IMR-90 (cell line): ENCODE measurements around the gene GRIPAP1. TPM values are rescaled to one million over a fixed set of nuclear protein-coding genes. Genes with fewer than 3 reads are reported as not detected.
A peak's percentile ranks its signal among the peaks of the same experiment; 100 is the strongest.

Source experiments
- ATAC-seq: fragments of 200-7000 bp; cut with Tn5 transposase; 2 replicates; pipeline ENCODE4 v1.9.1; 2020; ENCODE audit warnings: low read depth, mild to moderate bottlenecking, moderate library complexity
- BruUV-seq: library from RNA; stranded (reverse); fragments of 400-500 nt; replicated peaks from 2 replicates; lab custom pipeline; 2021; lab: Mats Ljungman, UMichigan
- CTCF ChIA-PET: fragments of 300-600 bp; formaldehyde crosslinking; extraction: SDS; loops from one replicate; lab custom pipeline; 2021; ENCODE audit warnings: antibody characterized with exemption; lab: Yijun Ruan, JAX
- POLR2A ChIA-PET: fragments of 300-600 bp; sonication (Branson Sonifier 250); formaldehyde crosslinking; loops from one replicate; lab custom pipeline; 2022; ENCODE audit warnings: antibody characterized with exemption; ENCODE audit not compliant: unreplicated experiment; lab: Charles Lee
- DNase-seq: peaks from one replicate; pipeline ENCODE4 v3.0.0; 2013
- H2AFZ ChIP-seq: replicated peaks from 2 replicates; pipeline ENCODE3; 2013; ENCODE audit warnings: low read length, mild to moderate bottlenecking; ENCODE audit not compliant: poor library complexity
- H2AK5ac ChIP-seq: 2 replicates; pipeline ENCODE4 v1.6.1; 2013; ENCODE audit warnings: low read depth, low read length, inconsistent platforms
- H2AK9ac ChIP-seq: replicated peaks from 2 replicates; pipeline ENCODE3; 2013; ENCODE audit warnings: mild to moderate bottlenecking, low read depth, low read length, moderate library complexity; ENCODE audit not compliant: poor library complexity
- H2BK120ac ChIP-seq: 2 replicates; pipeline ENCODE4 v1.6.1; 2013; ENCODE audit warnings: low read depth, low read length, inconsistent platforms
- H2BK15ac ChIP-seq: 3 replicates; pipeline ENCODE4 v1.6.1; 2013; ENCODE audit warnings: low read depth, low read length, inconsistent platforms
- H2BK20ac ChIP-seq: 2 replicates; pipeline ENCODE4 v1.6.1; 2013; ENCODE audit warnings: low read depth, mild to moderate bottlenecking, inconsistent platforms, low read length, moderate library complexity
- H2BK5ac ChIP-seq: 2 replicates; pipeline ENCODE4 v1.6.1; 2013; ENCODE audit warnings: mild to moderate bottlenecking, low read depth, low read length, inconsistent platforms; ENCODE audit not compliant: poor library complexity, severe bottlenecking
- H3K14ac ChIP-seq: replicated peaks from 2 replicates; pipeline ENCODE4 v1.6.1; 2013; ENCODE audit warnings: low read depth, low read length, inconsistent platforms
- H3K18ac ChIP-seq: 2 replicates; pipeline ENCODE4 v1.6.1; 2013; ENCODE audit warnings: low read depth, low read length, control low read depth
- H3K23ac ChIP-seq: 2 replicates; pipeline ENCODE4 v1.6.1; 2013; ENCODE audit warnings: low read depth, low read length, inconsistent platforms
- H3K27ac ChIP-seq: 2 replicates; pipeline ENCODE4 v1.5.1; 2013; ENCODE audit warnings: mild to moderate bottlenecking, control low read depth, low read length; ENCODE audit not compliant: insufficient read depth
- H3K27me3 ChIP-seq: 2 replicates; pipeline ENCODE4 v1.6.1; 2013; ENCODE audit warnings: low read length; ENCODE audit not compliant: control insufficient read depth, insufficient read depth
- H3K36me3 ChIP-seq: 2 replicates; pipeline ENCODE4 v1.6.1; 2013; ENCODE audit warnings: low read length, mixed read lengths; ENCODE audit not compliant: control insufficient read depth, insufficient read depth
- H3K4ac ChIP-seq: 2 replicates; pipeline ENCODE4 v1.6.1; 2013; ENCODE audit warnings: low read depth, low read length, inconsistent platforms
- H3K4me1 ChIP-seq: 2 replicates; pipeline ENCODE4 v1.6.1; 2013; ENCODE audit warnings: low read length, mixed read lengths; ENCODE audit not compliant: control insufficient read depth, insufficient read depth
- H3K4me2 ChIP-seq: 2 replicates; pipeline ENCODE4 v1.6.1; 2013; ENCODE audit warnings: low read depth, mild to moderate bottlenecking, control low read depth, low read length, moderate library complexity
- H3K4me3 ChIP-seq: 2 replicates; pipeline ENCODE4 v1.5.1; 2013; ENCODE audit warnings: low read depth, mild to moderate bottlenecking, control low read depth, low read length, moderate library complexity; ENCODE audit not compliant: insufficient read depth
- H3K56ac ChIP-seq: 2 replicates; pipeline ENCODE4 v1.6.1; 2013; ENCODE audit warnings: low read length, inconsistent platforms; ENCODE audit not compliant: insufficient read depth; ENCODE audit errors: extremely low read depth
- H3K79me1 ChIP-seq, 2 experiments: 2 replicates each; pipeline ENCODE4 v1.6.1; 2013; ENCODE audit warnings: low read length in 2 of 2, inconsistent platforms in 1 of 2, low read depth in 1 of 2
- H3K9ac ChIP-seq: 2 replicates; pipeline ENCODE4 v1.6.1; 2013; ENCODE audit warnings: low read depth, low read length, control low read depth
- H3K9me1 ChIP-seq: 2 replicates; pipeline ENCODE4 v1.6.1; 2013; ENCODE audit warnings: low read length, inconsistent platforms; ENCODE audit not compliant: insufficient read depth
- H3K9me3 ChIP-seq: 2 replicates; pipeline ENCODE4 v1.6.1; 2013; ENCODE audit warnings: low read length; ENCODE audit not compliant: control insufficient read depth, insufficient read depth
- H4K20me1 ChIP-seq: 2 replicates; pipeline ENCODE4 v1.6.1; 2013; ENCODE audit warnings: low read length, inconsistent platforms; ENCODE audit not compliant: insufficient read depth
- H4K5ac ChIP-seq: 2 replicates; pipeline ENCODE4 v1.6.1; 2013; ENCODE audit warnings: mild to moderate bottlenecking, low read depth, low read length, control low read depth
- H4K8ac ChIP-seq, 2 experiments: 2 replicates each; pipeline ENCODE4 v1.6.1; 2013; ENCODE audit warnings: low read depth in 2 of 2, low read length in 2 of 2, control low read depth in 1 of 2, inconsistent platforms in 1 of 2
- H4K91ac ChIP-seq: 2 replicates; pipeline ENCODE4 v1.6.1; 2013; ENCODE audit warnings: low read depth, low read length, inconsistent platforms; ENCODE audit not compliant: insufficient read depth
- BHLHE40 ChIP-seq: fragments of 150-350 bp; IDR thresholded peaks from 2 replicates; pipeline ENCODE4 v1.6.1; 2016; ENCODE audit warnings: mild to moderate bottlenecking, low read depth, low read length
- CEBPB ChIP-seq: IDR thresholded peaks from 2 replicates; pipeline ENCODE4 v1.6.1; 2012; ENCODE audit warnings: low read depth, low read length, improper control_type of control experiment
- CHD1 ChIP-seq: IDR thresholded peaks from 2 replicates; pipeline ENCODE4 v1.6.1; 2012; ENCODE audit warnings: low read depth, low read length, improper control_type of control experiment
- FOS ChIP-seq: fragments of 150-350 bp; IDR thresholded peaks from 2 replicates; pipeline ENCODE4 v1.6.1; 2016; ENCODE audit warnings: low read depth, low read length
- MAZ ChIP-seq: IDR thresholded peaks from 2 replicates; pipeline ENCODE4 v1.6.1; 2012; ENCODE audit warnings: low read depth, mild to moderate bottlenecking, low read length, improper control_type of control experiment, moderate library complexity, borderline replicate concordance
- MXI1 ChIP-seq: IDR thresholded peaks from 2 replicates; pipeline ENCODE4 v1.6.1; 2012; ENCODE audit warnings: low read depth, mild to moderate bottlenecking, low read length, moderate library complexity, borderline replicate concordance
- NFE2L2 ChIP-seq: fragments of 150-350 bp; IDR thresholded peaks from 2 replicates; pipeline ENCODE4 v1.6.1; 2016; ENCODE audit warnings: low read depth, mild to moderate bottlenecking, low read length
- POLR2A ChIP-seq: IDR thresholded peaks from 2 replicates; pipeline ENCODE4 v1.6.1; 2012; ENCODE audit warnings: mild to moderate bottlenecking, low read depth, low read length
- RAD21 ChIP-seq: IDR thresholded peaks from 2 replicates; pipeline ENCODE4 v1.6.1; 2012; ENCODE audit warnings: low read length, improper control_type of control experiment
- RCOR1 ChIP-seq: IDR thresholded peaks from 2 replicates; pipeline ENCODE4 v1.6.1; 2012; ENCODE audit warnings: mild to moderate bottlenecking, low read length, improper control_type of control experiment; ENCODE audit not compliant: insufficient replicate concordance
- RFX5 ChIP-seq: IDR thresholded peaks from 2 replicates; pipeline ENCODE4 v1.8.0; 2012; ENCODE audit warnings: low read depth, mild to moderate bottlenecking, low read length, moderate library complexity
- SMC3 ChIP-seq: fragments of 150-350 bp; IDR thresholded peaks from 2 replicates; pipeline ENCODE4 v1.6.1; 2016; ENCODE audit warnings: low read depth, mild to moderate bottlenecking, antibody characterized with exemption, low read length, moderate library complexity
- WGBS, 2 experiments: methylation state at CpG; one replicate each; pipeline versions ENCODE4 v1.1.5 to v1.1.7; 2013; ENCODE audit warnings: missing lambda C conversion rate in 2 of 2; ENCODE audit not compliant: insufficient read length in 1 of 2; ENCODE audit errors: extremely low coverage in 2 of 2; 5-methylcytosine and 5-hydroxymethylcytosine counted together
- dilution Hi-C: fragments of 300-500 bp; cut with HindIII; formaldehyde crosslinking; loops from one replicate; pipeline ENCODE4 v1.14.3; 2018; ENCODE audit warnings: low sequenced_read_pairs; ENCODE audit not compliant: unreplicated experiment
- in situ Hi-C: fragments of 300-500 bp; cut with MboI; formaldehyde crosslinking; loops from 3 replicates; pipeline ENCODE4 v1.14.3; 2019; ENCODE audit warnings: low sequenced_read_pairs, inconsistent platforms, mixed read lengths
- intact Hi-C: fragments of 100-400 bp; cut with micrococcal nuclease; formaldehyde crosslinking; loops from 2 replicates; pipeline ENCODE4 v1.10.0; 2022
- polyA plus RNA-seq, 3 experiments: library from polyadenylated mRNA; depleted of rRNA; stranded (reverse); fragments of >200 nt; gene quantifications; 2 replicates each; pipeline ENCODE4 v1.2.3, GENCODE V29; 2012; ENCODE audit warnings: low replicate concordance in 1 of 3
- total RNA-seq: library from RNA; depleted of rRNA; stranded (reverse); fragments of >200 nt; gene quantifications from 2 replicates; pipeline ENCODE4 v1.2.3, GENCODE V29; 2012
- TF ChIP-seq, protein P1 (sequence below): fragments of 150-350 bp; IDR thresholded peaks from 2 replicates; pipeline ENCODE4 v1.6.1; 2017; ENCODE audit warnings: mild to moderate bottlenecking, antibody characterized with exemption, low read length, low read depth
- TF ChIP-seq, protein P2 (sequence below): fragments of 150-350 bp; IDR thresholded peaks from 2 replicates; pipeline ENCODE4 v1.6.1; 2016; ENCODE audit warnings: low read depth, mild to moderate bottlenecking, low read length, moderate library complexity, borderline replicate concordance

The GRIPAP1 gene
- total and polyA plus RNA-seq, 2 of the 4 experiments (the other 2 are of a cell fraction) = 17.9 to 25.0 TPM

DNA sequence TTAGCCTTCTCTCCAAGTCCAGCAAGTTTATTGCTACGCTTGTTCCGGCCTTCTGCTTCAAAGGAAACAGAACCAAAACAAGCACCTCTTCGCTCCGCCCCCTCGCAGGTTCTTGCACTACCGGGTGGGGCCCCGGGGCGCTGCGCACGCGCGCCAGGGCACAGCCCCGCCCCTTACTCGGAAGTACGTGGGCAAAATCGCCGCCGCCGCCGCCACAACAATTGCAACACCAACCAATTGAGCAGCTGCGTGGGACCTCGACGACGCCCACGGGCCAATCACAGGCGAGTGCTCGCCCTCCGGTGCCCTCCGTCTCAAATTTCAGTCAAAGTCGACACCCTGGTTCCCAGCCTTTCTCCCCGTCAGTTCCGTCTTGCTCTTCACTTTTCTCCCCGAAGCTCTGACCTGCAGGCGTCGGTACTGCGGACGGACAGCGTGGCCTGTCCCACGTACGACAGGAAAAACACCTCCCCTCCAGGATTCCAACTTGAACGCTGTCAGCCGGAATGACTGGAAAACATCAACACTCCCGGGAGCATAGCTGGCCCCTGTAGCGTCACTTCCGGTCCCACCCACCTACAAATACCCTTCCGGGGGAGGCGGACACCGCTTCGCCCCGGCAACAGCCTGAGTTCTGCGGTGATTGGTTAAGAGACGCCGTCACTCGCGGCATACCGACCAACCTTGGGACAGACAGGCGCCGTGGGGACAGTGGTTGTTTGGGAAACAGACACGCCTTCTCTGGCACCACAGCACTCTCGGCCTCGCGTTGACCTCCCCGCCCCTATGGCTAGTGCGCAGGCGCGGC is 44.0 kb downstream of the GRIPAP1 start:
- intact Hi-C loops (loop anchor here (1.0 kb wide), 1 partner anchor 85 kb away; the partner anchor contains the start of gene TFE3), dilution Hi-C loops (no loop called here), in situ Hi-C loops (loop anchor here (25.0 kb wide), 1 partner anchor 104 kb away; the partner anchor contains the start of genes CCDC120 and PRAF2)
- Histone ChIP-seq H4K91ac (peak overlapping the region; percentile 98), H3K79me1 (peaks cover 4 to 45% of the 10 kb centered on the region in 2 experiments; a peak in 3 of 4 replicates), H4K5ac (peak overlapping the region; percentile 92), H2BK120ac (peak overlapping the region; percentile 91; the same call in 1 of the 2 replicates), H3K56ac (peak overlapping the region; percentile 89), H3K36me3 (peaks cover 12% of the 10 kb centered on the region; the same call in 1 of the 2 replicates), H3K4ac (peak overlapping the region; percentile 100), H4K8ac (peak overlapping the region; percentile 76 to 98), H3K9me3 (no peaks in the 10 kb centered on the region), H3K27me3 (no peaks in the 10 kb centered on the region), H3K4me2 (peak overlapping the region; percentile 66), H3K9ac (peak overlapping the region; percentile 78), H2AFZ (peak overlapping the region; percentile 98), H3K23ac (peak overlapping the region; percentile 96; the same call in 1 of the 2 replicates), H4K20me1 (peaks cover 18% of the 10 kb centered on the region; the same call in 1 of the 2 replicates), H3K14ac (peak overlapping the region; percentile 99), H2BK20ac (0 out of 2 replicates have a peak overlapping the region, but pooled peaks have one; percentile 57), H3K27ac (peak overlapping the region; percentile 89), H2BK5ac (peak overlapping the region; percentile 98), H3K18ac (peak overlapping the region; percentile 91), H2AK9ac (peak overlapping the region; percentile 87), H2AK5ac (peak overlapping the region; percentile 93), H3K4me3 (peak overlapping the region; percentile 78), H3K4me1 (peaks cover 2% of the 10 kb centered on the region), H3K9me1 (no peaks in the 10 kb centered on the region; the same call in none of the 2 replicates), H2BK15ac (no peak overlapping the region; the same call in 2 of the 3 replicates)
- WGBS, 2 experiments = 35% methylated on average over 24 of the region's 66 CpGs; no CpG with 5 or more reads in 1 of the 2 experiments
- CTCF ChIA-PET = interaction anchor here (0.6 to 1.0 kb wide), 2 partner anchors 14 to 209 kb away, joined by 3 read pairs; partner anchors contain the start of gene KCND1
- POLR2A ChIA-PET = interaction anchor here (0.5 to 1.2 kb wide), 3 partner anchors 85 to 165 kb away, joined by 3 to 13 read pairs (median 3); partner anchors contain the start of genes TFE3 and WDR45
- TSS peak; percentile 81 for BruUV-seq
- ATAC-seq (peak; percentile 89), DNase-seq (peak; percentile 98)
- TF ChIP-seq CHD1 (no peak), BHLHE40 (no peak), NFE2L2 (no peak), RFX5 (peak; percentile 83), MAZ (peak; percentile 15; the same call in 1 of the 2 replicates), SMC3 (no peak), FOS (no peak), POLR2A (peak; percentile 92), MXI1 (no peak), RCOR1 (no peak), CEBPB (peak; percentile 95), RAD21 (no peak)
- TF ChIP-seq, protein P1, sequence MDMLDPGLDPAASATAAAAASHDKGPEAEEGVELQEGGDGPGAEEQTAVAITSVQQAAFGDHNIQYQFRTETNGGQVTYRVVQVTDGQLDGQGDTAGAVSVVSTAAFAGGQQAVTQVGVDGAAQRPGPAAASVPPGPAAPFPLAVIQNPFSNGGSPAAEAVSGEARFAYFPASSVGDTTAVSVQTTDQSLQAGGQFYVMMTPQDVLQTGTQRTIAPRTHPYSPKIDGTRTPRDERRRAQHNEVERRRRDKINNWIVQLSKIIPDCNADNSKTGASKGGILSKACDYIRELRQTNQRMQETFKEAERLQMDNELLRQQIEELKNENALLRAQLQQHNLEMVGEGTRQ = no peak
- TF ChIP-seq, protein P2, sequence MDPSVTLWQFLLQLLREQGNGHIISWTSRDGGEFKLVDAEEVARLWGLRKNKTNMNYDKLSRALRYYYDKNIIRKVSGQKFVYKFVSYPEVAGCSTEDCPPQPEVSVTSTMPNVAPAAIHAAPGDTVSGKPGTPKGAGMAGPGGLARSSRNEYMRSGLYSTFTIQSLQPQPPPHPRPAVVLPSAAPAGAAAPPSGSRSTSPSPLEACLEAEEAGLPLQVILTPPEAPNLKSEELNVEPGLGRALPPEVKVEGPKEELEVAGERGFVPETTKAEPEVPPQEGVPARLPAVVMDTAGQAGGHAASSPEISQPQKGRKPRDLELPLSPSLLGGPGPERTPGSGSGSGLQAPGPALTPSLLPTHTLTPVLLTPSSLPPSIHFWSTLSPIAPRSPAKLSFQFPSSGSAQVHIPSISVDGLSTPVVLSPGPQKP = peak; percentile 53; the same call in 1 of the 2 replicates
